NCI-H1048 (cell line): ENCODE measurements around the gene IGF1R.

Source experiments
- DNase-seq: peaks from one replicate; lab custom pipeline; 2025; lab: John Stamatoyannopoulos, UW

IGF1R gene

DNA sequence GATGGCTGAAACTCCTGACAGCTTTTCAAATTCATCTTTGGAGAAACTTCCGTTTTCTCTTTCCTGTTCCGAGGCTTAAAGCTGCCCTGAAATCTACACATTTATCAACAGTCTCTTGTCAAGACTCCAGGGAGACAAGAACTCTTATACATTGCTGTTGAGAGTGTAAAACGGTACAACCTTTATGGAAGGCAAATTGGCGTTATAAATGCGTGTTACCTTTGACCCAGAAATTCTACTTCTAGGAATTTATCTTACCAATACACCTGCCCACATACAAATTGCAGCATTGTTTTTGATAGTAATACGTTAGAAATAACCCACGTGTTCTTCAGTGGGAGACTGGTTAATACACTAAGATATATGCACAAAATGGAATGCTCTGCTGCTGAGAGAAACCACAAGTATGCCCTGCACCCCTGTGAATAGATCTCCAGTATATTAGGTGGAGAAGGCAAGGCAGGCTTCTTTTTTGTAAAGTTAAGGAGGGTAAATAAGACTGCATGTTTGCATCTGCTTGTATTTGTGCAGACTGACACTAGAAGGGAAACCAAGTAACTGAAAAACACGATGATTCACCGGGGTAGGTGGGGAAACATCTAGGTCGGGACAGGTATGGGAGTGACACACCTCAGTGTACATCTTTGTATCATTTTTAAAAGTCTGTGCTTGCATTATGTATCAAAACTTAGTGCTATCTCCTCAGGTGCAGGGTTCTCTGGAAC is 97.5 kb downstream of the IGF1R start:
- no peak for DNase-seq

DNA sequence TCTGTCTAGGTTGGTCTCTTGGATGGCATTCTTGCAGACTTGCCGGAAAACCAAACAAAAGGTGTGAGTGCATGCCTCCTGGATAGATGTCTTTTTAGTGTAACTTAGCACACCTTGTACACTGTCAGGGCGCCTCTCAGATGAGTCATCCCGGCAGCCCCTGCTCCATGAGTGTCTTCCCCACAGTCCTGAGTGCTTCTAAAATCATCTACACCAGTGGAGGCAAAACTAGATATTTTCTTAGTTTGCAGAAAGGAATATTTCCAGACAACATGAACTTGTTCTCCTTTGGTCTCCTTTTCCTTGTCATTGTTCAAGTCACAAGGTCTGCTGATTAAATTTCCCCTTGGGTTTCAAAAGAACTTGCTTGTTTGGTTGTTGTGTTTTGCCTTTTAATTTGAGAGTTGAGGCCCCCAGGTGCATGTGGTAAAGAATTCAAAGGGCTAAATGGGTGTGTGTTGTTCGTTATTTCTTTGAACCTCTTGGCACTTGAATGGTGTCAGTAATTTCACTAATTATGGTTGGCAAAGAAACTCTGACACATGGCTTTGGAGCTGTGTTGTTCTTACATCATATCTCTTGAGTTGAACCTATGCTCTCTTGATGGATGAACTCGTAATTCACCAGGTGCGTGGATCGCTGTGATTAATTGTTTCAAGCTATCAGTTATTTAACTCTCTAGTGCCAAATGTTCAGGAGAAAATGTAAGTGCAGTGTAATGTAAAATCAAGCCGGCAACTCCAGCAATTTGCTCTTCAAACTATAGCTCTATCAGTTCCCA is 98.2 kb downstream of the IGF1R start:
- DNase-seq = no peak

DNA sequence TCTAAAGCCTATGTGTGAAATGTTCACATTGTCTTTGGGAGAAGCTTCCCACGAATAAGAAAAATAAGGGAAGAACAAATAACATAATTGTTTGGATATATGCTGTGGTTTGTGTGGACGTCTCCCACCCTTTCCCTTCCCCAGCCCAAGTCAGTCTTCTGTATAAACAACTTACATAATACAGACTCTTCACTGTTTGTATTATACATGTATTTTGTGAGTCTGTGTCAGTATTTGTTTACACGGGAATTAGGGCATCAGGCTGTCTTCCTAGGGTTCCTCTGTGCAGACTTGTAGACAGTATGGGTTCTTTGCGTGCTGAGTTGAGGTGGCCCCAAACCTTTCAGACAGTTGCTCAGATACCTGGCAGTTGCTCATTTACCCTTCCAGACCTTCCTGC is 103.4 kb downstream of the IGF1R start:
- no peak for DNase-seq

DNA sequence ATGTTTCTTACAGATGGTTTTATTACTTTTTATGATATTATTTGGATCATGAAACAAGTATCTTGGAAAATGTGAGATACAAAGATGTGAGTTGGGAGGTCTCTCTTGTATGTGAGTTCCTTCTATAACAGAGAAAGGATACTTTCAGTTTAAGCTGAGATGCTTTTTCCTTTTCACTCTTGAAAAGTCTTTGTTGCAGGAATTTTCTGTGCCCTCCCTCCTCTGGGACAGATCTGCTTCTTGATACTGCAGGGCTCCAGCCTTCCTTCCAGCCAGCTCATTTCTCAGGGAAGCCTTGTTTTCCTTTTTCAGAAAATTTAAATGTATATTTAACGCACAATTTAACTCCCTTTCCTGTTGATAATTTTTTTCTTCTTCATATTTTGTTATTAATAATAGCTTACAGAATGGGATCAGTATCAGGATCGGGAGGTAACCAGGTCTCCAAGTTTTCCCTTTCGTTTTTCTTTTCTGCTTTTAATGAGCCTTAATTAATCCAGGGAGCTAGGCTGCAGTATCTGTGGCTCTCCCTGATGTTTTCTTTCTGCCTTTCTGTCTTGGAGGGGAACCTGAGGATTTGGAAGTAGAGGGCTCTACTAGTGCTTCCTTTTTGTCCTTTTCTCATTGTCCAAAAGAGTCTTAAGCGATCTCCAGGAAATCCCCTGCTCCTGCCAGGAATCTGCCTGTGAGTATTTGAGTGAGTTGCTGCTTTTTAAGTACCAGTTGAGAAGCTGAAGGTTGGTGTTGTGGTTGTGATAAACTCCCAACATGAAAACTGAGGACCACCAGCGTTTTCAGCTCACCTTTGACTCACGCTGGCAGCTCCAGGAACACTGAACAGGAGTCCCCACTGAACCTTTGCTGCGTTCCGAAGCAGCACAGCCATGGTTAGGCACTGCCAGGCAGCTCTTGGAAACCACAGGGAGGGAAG is 105.7 kb downstream of the IGF1R start:
- DNase-seq = no peak

DNA sequence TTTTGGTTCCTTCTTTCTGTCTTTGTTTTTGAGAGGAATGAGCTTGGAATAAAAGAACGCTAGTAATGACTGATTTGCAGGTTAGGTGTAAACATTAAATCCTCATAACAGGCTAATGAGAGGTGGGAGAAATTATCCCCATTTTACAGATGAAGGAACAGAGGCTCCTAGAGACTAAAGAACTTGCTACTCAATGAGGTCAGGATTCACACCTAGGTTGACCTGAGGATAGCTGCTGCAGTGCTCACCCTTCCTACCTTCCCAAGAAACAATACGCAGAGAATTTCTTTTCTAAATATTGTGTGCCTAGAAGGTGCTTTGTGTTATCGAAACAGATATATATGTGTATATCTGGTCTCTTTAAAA is 106.3 kb downstream of the IGF1R start:
- no peak for DNase-seq

DNA sequence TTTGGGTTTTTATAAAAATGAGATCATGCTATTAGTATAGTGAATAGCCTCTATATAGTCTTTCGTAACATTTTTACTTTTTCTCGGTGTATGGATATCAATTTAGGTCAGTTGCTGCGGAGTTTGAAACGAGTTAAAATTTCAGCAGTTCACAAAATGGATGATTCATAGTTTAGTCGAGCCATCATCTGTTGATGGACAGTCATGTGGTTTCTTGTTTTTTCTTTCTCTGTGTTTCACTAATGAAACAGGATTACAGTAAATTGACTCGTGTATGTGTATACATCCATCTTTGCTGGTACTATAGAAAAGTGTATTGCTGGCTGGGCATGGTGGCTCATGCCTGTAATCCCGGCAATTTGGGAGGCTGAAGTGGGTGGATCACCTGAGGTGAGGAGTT is 106.8 kb downstream of the IGF1R start:
- DNase-seq = no peak

DNA sequence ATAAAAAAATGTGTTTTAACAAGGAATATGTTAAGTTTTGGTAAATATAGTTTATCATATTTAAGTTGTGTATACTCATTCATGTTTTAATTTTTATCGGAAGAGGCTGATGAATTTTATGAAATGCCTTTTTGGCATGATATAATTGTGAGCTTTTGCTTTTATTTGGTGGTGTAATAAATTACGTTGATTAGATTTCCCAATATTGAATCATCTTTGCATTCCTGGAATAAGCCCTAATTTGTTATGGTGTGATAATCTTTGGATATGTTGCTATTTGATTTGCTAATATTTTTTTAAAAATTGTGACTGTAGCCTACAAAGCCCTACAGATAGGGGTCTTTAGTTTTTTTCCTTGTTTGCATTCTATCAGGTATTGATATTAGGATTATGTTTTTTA is 107.4 kb downstream of the IGF1R start:
- no peak for DNase-seq

DNA sequence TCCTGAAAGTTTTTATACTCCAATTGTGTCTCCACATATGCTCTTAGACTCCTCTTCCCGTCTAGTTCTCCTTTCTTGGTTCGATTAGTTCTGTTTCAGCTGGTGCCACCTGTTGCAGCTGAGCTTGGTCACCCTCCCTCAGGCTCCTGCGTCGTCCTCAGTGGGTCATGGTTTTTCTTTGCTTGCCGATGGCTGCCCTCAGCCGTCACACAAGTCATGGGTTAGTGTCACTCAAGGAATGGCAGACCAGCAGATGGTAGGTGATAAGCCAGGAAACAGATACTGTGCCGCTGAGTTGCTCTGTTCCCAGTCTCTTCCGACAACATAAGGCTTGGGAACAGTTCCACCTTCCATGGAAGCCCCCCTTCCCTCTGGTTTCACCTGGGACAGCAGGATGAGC is 109.9 kb downstream of the IGF1R start:
- no peak for DNase-seq

DNA sequence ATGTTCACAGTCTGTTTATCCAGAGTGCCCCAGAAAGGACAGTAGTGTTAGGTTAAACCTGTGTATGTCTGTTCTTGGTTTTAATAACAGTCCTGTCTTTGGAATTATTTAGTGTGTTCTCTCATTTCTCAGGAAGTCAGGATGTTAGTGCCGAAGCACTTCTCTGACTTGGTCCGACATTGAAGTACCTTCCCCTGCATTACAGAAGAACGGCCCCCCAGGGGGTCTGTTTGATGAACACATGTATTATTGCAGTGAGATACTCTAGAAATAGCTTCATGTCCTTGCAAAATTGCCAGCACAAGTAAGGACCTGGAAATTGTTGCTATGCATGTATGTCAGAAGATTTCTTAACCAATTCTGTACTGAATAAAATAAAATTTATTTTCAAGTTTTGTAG is 110.9 kb downstream of the IGF1R start:
- no peak for DNase-seq

DNA sequence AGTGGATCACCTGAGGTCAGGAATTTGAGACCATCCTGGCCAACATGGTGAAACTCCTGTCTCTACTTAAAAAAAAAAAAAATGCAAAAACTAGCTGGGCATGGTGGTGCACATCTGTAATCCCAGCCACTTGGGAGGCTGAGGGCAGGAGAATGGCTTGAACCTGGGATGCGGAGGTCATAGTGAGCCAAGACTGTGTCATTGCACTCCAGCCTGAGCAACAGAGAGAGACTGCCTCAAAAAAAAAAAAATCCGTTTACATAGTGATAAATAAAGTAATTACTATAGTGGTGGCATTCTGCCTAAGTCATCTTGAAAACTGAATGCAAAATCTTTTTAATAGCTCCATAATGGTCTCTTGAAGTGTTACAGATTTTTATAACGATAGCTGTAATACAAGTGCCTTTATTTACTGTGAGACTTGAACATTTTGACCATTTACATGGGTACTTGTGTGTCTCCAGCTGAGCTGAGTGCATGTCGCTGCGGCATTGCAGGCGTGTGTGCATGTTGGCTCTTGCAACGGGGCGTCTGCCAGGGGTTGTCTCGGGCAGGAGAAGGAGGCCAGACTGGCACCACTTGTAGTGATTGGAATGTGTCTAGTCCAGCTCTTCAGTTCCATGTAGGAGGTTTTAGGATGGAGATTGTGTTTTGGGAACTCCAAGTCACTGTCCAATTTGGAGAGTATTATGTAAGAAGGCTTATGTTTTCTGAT is 111.9 kb downstream of the IGF1R start:
- DNase-seq = no peak

DNA sequence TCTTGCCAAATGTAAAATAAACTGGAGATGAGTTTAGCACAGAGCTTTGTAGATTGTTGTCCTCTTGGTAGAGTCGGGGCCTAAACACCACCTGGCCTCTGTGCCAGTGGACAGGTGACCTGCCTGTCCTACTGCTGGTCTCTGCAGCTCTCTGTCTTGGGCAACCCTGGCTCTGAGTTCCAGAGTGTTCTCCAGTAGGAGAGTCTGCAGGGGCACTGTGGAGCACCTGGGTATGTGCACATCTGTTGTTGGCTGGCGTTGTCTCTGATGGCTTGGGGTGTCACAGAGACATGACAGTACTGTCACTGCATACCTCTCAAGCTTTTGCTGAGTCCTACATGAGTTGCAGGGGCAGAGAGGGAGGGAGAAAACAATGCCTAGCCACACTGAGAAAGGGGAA is 112.6 kb downstream of the IGF1R start:
- DNase-seq = no peak

DNA sequence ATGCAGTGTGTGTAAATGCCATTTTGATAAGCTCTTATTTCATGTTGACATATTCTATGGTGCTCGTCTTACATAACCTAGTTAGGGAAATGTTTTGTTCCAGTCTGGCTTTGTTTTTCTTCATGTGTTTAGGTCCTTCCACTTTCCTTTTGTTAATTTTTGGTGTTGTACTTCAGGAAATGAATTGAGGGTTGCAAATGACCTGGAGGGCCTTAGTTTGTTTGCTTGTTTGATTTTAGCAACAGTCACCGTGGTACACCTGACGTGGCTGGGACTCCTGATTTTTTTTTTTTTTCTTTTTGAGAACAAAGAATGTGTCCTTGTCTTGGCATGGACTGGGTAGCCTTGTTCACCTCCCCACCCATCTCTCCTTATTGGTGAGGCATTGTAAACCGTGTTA is 114.8 kb downstream of the IGF1R start:
- DNase-seq = no peak

DNA sequence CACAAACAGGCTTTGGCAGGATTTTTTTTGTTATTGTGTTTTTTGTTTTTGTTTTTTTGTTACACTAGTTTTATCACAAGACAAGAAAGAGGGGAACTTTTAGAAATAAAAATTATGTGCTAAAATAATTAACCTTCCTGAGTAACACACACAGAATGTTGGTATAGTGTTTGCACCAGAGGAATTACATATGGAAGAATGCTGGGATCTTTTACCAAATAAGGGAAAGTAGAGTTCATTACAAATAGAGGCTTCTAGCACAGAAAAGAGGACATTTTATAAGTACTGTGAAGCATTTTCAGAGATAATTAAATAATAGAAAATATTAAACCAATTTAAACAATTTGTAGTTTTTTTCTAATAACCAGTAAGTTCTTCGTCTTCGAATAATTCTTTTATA is 116.0 kb downstream of the IGF1R start:
- DNase-seq = no peak

DNA sequence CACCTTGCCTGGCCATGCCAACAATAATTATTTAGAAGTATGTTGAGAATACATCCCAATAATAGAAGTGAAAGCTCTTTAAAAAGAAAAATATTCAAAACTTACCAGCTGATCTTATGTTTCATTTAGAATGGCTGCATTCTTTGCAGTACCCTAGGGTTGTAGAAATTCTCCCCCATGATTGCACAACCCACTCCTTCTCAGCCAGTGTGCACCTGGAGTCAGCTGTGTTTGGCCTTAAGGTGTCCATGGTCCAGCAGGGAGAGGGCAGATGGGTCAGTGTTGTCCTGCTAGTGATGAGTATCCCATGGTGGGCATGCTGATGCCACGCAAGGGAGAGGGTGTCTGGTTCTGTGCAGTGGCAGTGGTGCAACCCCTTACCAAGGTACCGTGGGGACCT is 117.3 kb downstream of the IGF1R start:
- DNase-seq = no peak

DNA sequence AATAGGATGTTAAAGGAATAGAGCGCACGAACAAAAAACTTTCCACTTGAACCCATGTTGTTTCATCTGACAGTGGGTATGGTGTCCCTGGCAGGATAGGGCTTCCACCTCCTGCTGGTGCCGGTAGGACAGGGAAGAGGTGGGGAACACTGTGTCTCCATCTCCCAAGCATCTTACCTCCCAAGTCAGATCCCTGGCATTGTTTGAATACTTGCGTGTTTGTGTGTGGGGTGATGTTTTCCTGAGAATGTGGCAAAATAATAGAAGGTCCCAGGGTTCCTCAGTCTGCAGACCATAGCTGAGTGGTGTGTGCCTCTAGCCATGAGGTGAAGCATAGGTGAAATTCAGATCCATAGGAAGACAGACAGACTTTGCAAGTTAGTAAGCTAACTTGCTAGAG is 119.4 kb downstream of the IGF1R start:
- DNase-seq = no peak

DNA sequence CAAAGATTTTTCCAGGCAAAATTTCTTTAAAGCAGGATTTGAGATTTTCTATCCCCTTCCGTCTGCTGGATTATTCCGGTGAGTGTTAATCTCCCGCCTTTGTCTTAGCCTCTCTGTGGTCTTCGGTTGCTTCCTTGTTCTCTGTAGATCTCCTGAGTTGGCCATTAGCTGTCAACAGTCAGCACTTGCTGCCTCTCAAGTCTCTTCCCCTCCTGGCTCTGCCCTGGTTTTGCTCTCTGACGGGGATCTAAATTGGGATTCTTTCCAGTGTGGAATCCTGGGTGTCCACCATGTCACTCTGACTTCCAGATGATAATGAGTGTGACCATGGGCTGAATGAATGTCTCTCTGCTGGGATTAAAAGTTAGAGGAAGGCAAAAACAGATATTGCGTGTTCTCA is 121.5 kb downstream of the IGF1R start:
- no peak for DNase-seq

DNA sequence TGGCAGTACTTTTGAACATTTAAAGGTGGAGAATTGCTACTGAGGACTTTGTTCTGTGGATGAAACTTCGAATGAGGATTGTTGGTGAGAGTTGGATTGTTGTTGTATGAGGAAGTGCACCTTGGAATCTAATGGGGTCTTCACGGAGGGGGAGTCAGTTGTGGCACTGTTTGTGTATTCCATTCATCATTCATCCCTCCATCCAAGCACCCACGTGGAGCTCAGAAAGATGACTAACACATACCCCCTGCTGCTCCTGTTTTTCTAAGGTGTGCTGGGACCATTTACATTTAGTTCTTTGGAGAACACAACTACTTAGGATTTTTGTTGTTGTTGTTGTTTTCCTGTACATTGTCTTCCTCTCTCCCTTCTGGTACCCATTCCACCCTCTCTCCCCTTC is 122.6 kb downstream of the IGF1R start:
- DNase-seq = no peak

DNA sequence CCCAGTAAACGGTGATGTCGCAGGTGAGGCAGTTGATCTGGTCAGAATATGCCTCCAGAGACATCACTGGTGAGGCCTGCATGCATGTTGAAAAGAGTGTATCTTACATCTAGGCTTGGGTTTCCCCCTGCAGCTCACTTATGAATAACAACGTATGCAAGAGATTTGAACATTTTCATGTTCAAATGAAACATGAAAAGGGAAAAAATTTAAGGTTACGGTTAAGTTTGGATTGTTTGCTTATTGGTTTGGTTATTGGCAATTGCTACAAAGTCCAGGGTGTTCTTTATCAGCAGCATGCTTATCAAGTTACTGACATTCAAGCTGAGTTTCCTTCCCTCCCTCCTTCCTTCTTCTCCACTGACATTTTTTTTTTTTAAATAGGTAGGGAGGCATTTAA is 123.2 kb downstream of the IGF1R start:
- DNase-seq = no peak

DNA sequence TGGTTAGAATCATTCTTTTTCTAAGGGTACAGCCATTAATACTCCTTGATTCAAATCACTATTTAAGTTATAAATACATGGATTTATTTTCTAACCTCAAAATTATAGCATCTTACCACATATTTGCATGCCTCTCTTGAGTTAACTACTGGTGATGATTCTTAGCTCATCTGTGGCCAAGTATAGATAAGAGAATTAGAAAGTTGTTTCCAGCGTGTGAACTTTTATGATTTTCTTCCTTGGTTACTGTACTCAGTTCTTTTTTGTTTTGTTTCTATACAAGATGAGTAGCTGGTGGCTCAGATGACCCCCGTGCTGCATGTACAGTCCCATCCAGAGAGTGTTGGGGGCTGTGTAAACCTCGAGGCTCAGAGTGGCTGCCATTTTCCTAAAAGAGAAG is 124.6 kb downstream of the IGF1R start:
- DNase-seq = no peak

DNA sequence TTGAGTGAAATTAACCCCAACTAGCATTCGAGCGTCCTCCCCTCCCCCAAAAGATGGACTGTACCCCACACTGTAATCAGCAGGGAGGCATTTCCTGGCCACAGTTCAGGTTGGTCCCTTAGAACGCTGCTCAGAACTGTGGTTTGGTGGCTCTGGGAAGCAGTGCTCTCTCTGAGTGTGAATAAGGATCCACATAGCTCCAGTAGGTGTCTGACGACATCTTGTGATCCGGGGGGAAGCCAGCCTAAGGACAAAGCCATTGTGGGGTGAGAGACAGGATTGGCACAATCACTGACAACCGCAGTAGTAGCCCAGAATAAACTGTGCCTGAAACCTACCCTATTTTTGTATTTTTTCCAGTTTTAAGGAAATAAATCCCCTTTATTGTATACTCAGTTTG is 125.3 kb downstream of the IGF1R start:
- no peak for DNase-seq

DNA sequence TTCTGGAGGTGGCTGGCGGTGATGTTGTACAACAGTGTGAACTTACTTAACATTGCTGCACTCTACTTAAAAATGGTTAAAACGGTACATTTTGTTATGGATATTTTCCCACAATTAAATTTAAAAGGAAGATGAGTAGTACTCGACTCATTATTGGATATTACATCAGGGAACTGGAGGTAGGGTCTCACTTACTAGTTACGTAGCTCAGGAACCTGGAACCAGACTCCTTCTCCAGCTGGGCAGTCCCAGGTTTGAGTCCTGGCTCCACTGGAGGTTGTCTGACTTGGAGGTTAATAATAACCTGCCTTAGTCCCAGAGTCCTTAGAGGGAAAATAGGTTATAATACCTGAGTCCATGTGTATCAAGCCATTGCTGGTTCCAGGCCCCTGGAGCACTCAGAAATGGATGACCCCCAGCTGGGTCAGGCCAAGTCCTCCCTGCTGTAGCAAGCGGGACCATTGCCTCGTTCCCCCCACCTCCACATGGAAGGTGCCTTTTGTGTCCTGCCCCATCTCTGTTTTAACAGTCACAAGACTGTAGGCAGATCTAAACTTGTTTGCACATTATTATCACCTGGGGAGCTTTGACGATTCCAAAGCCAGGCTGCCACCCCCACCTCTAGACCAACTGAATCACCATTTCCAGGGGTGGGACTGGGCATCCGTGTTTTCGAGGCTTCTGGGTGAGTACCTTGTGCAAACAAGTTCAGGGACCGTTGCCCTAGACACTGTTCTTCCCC is 126.6 kb downstream of the IGF1R start:
- no peak for DNase-seq
